Measurements from ENCODE around the gene RIF1. TPM values are rescaled to one million over a fixed set of nuclear protein-coding genes. Genes with fewer than 3 reads are reported as not detected.

RIF1 gene
- total RNA-seq, 1 donor from 2014 or later, result 65.2 TPM

- DNase-seq (ENCODE audit: low read depth, low spot score), result no peak
- Mint-ChIP-seq H3K4me3 (no peak overlapping the region), H3K27ac (ENCODE audit: unreplicated experiment) (no peak overlapping the region), H3K36me3 (ENCODE audit: low read depth) (peaks cover 28% of the 10 kb centered on the region), H3K27me3 (ENCODE audit: low read depth) (no peaks in the 10 kb centered on the region), H3K4me1 (no peaks in the 10 kb centered on the region), H3K9me3 (no peaks in the 10 kb centered on the region)
- TF ChIP-seq, protein P1, sequence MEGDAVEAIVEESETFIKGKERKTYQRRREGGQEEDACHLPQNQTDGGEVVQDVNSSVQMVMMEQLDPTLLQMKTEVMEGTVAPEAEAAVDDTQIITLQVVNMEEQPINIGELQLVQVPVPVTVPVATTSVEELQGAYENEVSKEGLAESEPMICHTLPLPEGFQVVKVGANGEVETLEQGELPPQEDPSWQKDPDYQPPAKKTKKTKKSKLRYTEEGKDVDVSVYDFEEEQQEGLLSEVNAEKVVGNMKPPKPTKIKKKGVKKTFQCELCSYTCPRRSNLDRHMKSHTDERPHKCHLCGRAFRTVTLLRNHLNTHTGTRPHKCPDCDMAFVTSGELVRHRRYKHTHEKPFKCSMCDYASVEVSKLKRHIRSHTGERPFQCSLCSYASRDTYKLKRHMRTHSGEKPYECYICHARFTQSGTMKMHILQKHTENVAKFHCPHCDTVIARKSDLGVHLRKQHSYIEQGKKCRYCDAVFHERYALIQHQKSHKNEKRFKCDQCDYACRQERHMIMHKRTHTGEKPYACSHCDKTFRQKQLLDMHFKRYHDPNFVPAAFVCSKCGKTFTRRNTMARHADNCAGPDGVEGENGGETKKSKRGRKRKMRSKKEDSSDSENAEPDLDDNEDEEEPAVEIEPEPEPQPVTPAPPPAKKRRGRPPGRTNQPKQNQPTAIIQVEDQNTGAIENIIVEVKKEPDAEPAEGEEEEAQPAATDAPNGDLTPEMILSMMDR (conservative IDR thresholded peaks at IDR 0.05), result no peak
These were observed 66.6 kb downstream of the RIF1 start for GRCh38 chr2:151476287-151476686.

DNA sequence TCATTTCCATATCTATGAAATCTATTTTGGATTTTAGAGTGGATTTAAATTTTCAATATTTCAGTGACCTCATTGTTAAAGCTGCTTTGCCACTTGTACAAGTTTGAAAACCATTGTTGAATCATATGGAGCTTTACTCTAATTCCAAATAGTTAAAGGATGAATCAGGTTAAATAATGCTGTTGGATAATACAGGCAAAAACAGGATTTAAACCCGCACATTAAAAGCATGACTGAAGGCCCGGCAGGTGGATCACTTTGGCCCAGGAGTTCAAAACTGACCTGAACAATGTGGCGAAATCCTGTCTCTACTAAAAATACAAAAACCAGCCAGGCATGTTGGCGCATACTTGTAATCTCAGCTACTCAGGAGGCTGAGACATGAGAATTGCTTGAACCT, 68.3 kb downstream of the RIF1 start:
- DNase-seq (ENCODE audit: low read depth, low spot score), result no peak
- Mint-ChIP-seq H3K4me3 (no peak overlapping the region), H3K27ac (ENCODE audit: unreplicated experiment) (no peak overlapping the region), H3K9me3 (no peaks in the 10 kb centered on the region), H3K4me1 (no peaks in the 10 kb centered on the region), H3K36me3 (ENCODE audit: low read depth) (peaks cover 16% of the 10 kb centered on the region), H3K27me3 (ENCODE audit: low read depth) (no peaks in the 10 kb centered on the region)
- TF ChIP-seq, protein P1 (conservative IDR thresholded peaks at IDR 0.05), result no peak

DNA sequence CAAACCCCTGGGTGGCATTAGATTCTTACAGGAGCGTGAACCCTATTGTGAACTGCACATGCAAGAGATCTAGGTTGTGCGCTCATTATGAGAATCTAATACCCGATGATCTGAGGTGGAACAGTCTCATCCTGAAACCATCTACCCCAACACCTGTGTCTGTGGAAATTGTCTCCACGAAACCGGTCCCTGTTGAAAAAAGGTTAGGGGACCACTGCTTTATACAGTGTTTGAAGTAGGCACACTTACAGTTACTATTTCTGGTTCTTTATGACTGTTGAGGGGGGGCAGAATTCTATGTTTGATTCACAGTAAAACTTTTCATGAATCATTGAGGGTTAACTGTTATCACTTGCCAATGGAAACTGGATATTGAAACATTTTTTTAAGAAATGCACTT, 72.0 kb downstream of the RIF1 start:
- Mint-ChIP-seq H3K27ac (ENCODE audit: unreplicated experiment) (no peak overlapping the region), H3K4me1 (no peaks in the 10 kb centered on the region), H3K9me3 (no peaks in the 10 kb centered on the region), H3K36me3 (ENCODE audit: low read depth) (peaks cover 15% of the 10 kb centered on the region), H3K4me3 (no peak overlapping the region), H3K27me3 (ENCODE audit: low read depth) (no peaks in the 10 kb centered on the region)
- TF ChIP-seq, protein P1 (conservative IDR thresholded peaks at IDR 0.05), result no peak
- no peak for DNase-seq (ENCODE audit: low read depth, low spot score)

GRCh38 chr2:151482171-151482725, 72.5 kb downstream of the RIF1 start:
- no peaks in the 10 kb centered on the region for H3K4me1 Mint-ChIP-seq
- H3K4me3 Mint-ChIP-seq, result no peak overlapping the region
- no peak overlapping the region for H3K27ac Mint-ChIP-seq (ENCODE audit: unreplicated experiment)

GRCh38 chr2:151483546-151483945, 73.8 kb downstream of the RIF1 start:
- no peaks in the 10 kb centered on the region for H3K27me3 Mint-ChIP-seq (ENCODE audit: low read depth)
- DNase-seq (ENCODE audit: low read depth, low spot score), result no peak
- no peak overlapping the region for H3K27ac Mint-ChIP-seq (ENCODE audit: unreplicated experiment)
- peaks cover 13% of the 10 kb centered on the region for H3K36me3 Mint-ChIP-seq (ENCODE audit: low read depth)
- TF ChIP-seq, protein P1 (conservative IDR thresholded peaks at IDR 0.05), result no peak
- no peaks in the 10 kb centered on the region for H3K9me3 Mint-ChIP-seq
- no peak overlapping the region for H3K4me3 Mint-ChIP-seq
- H3K4me1 Mint-ChIP-seq, result no peaks in the 10 kb centered on the region

More at GRCh38 chr2:151482171-151482725, 72.5 kb downstream of the RIF1 start:
- DNase-seq (ENCODE audit: low read depth, low spot score), result no peak
- Mint-ChIP-seq H3K27me3 (ENCODE audit: low read depth) (no peaks in the 10 kb centered on the region), H3K9me3 (no peaks in the 10 kb centered on the region), H3K36me3 (ENCODE audit: low read depth) (peaks cover 15% of the 10 kb centered on the region)
- TF ChIP-seq, protein P1 (conservative IDR thresholded peaks at IDR 0.05), result no peak

All from neural crest cell (in vitro differentiated cells).